Measurements from ENCODE around the gene CCDC77.

Gene CCDC77

DNA sequence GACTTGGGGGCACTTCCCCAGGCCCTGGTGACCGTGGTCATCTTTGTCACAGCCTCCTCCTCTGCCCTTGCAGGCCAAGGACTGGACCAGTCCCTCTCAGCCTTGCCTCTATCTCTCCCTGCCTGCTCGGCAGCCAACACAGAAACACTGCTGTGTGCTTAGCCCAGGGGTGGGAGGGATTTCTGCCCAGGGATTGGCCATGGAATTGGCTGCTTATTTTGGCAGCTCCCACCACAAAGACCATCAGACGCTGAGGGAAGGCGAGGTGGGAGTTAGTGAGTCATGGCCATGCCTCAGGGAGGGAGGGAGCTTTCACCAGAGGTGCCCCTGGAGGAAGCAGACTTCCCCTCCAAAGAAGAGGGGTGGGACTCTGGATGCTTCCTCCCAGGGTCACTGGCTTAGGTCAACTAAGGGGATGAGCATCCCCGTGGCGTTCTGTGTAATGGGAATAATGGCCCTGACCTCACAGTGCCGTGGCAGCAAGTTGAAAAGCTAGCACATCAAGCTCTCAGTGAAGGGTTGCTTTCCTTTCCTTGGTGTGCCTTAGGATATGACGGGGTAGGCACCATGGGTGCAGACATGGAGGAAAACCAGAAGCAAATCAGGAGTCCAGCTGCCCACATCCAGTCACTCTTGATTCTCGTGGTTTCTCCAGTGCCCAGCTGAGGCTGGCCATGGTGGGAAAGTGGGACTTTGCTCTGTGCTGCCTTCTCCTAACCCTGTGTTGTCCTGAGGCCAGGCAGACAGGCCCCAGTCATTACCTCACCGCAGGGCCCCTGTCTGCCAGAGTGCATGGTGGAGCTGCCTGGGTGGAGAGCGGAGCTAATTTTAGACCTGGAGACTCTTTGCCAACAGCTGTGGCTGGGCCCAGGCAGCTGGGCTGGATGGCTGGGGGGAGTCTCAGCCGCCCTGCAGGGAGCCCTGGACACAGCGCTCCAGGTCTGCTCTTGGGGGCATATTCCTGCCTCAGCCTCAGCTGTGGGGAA, 79.7 kb downstream of the CCDC77 start:
- Histone ChIP-seq H3K4me1 (no peaks in the 10 kb centered on the region), H3K36me3 (no peaks in the 10 kb centered on the region), H3K9me3 (no peaks in the 10 kb centered on the region; the same call in 1 of the 2 replicates), H3K27me3 (peaks cover 5% of the 10 kb centered on the region; the same call in 1 of the 2 replicates), H3K4me3 (ENCODE audit: low read depth, low read length) (no peak overlapping the region)
- peak; percentile 26 for DNase-seq
- TF ChIP-seq, protein P1, sequence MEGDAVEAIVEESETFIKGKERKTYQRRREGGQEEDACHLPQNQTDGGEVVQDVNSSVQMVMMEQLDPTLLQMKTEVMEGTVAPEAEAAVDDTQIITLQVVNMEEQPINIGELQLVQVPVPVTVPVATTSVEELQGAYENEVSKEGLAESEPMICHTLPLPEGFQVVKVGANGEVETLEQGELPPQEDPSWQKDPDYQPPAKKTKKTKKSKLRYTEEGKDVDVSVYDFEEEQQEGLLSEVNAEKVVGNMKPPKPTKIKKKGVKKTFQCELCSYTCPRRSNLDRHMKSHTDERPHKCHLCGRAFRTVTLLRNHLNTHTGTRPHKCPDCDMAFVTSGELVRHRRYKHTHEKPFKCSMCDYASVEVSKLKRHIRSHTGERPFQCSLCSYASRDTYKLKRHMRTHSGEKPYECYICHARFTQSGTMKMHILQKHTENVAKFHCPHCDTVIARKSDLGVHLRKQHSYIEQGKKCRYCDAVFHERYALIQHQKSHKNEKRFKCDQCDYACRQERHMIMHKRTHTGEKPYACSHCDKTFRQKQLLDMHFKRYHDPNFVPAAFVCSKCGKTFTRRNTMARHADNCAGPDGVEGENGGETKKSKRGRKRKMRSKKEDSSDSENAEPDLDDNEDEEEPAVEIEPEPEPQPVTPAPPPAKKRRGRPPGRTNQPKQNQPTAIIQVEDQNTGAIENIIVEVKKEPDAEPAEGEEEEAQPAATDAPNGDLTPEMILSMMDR (IDR thresholded peaks at IDR 0.05; ENCODE audit: low read depth, low read length) = no peak

DNA sequence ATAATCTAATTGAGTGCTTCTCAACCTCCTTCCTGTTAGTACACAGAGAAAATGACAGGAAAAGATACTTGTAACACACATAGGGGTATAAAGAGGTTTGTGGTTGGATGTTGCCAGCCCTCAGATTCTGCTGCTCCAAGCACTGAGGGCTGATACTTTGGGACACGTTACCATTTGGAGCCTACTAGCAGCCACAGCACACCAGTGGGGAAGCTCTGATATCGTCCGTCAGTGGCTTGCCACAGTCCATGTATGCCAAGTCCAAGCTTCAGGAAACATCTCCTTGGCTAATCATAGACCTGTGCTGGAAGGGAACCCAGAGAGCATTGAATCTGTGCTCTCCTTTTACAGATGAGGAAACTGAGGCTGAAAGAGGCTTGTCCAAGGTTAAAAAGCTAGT, 80.6 kb downstream of the CCDC77 start:
- no peak for DNase-seq
- TF ChIP-seq, protein P1 (IDR thresholded peaks at IDR 0.05; ENCODE audit: low read depth, low read length) = no peak
- Histone ChIP-seq H3K4me1 (no peaks in the 10 kb centered on the region), H3K9me3 (no peaks in the 10 kb centered on the region; the same call in 1 of the 2 replicates), H3K4me3 (ENCODE audit: low read depth, low read length) (no peak overlapping the region), H3K36me3 (no peaks in the 10 kb centered on the region), H3K27me3 (peaks cover 5% of the 10 kb centered on the region; the same call in 1 of the 2 replicates)

DNA sequence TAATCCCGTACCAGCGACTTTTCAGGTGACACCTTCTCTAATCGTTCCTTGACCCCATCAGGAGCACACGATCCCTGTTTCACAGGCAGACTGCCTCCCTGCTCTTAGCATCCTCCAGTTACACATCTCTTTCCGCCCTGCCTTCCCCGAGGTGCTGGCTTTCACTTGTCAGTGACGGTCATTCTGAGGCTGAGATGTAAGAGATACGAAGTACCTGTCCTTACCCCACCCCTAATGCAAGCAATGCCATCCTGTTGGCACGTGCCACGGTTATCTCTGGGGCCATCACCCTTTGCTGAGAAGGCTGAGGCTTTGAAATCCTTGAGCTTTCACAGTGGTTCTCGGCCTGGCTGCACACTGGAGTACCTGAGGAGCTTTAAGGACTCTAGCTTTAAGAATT, 82.7 kb downstream of the CCDC77 start:
- TF ChIP-seq, protein P1 (IDR thresholded peaks at IDR 0.05; ENCODE audit: low read depth, low read length) = no peak
- DNase-seq = no peak

DNA sequence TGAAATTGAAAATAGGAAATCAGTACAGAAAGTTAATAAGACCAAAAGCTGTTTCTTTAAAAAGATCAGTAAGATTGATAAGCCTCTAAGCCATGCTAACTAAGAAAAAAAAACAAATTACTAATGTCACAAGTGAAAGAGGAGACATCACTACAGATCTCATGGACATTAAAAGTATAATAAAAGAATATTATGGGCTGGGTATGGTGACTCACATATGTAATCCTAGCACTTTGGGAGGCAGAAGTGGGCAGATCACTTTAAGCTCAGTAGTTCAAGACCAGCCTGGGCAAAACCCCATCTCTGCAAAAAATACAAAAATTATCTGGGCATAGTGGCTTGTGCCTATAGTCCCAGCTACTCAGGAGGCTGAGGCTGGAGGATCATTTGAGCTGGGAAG, 88.8 kb downstream of the CCDC77 start:
- Histone ChIP-seq H3K36me3 (no peaks in the 10 kb centered on the region), H3K27me3 (no peaks in the 10 kb centered on the region), H3K4me1 (no peaks in the 10 kb centered on the region), H3K9me3 (no peaks in the 10 kb centered on the region), H3K4me3 (ENCODE audit: low read depth, low read length) (no peak overlapping the region)
- DNase-seq = no peak
- TF ChIP-seq, protein P1 (IDR thresholded peaks at IDR 0.05; ENCODE audit: low read depth, low read length) = no peak

More for the DNA sequence above, 82.7 kb downstream of the CCDC77 start:
- H3K36me3 ChIP-seq = no peaks in the 10 kb centered on the region
- H3K27me3 ChIP-seq = no peaks in the 10 kb centered on the region
- no peak overlapping the region for H3K4me3 ChIP-seq (ENCODE audit: low read depth, low read length)
- no peaks in the 10 kb centered on the region for H3K4me1 ChIP-seq
- H3K9me3 ChIP-seq = no peaks in the 10 kb centered on the region; the same call in 1 of the 2 replicates
